RPMI7951 (cell line): ENCODE data around the gene DNAJC11. TPM values are rescaled to one million over a fixed set of nuclear protein-coding genes. Genes with fewer than 3 reads are reported as not detected.
"Not testable (repeated sequence)": the region's sequence is repeated elsewhere in the genome, so short reads cannot be mapped to it uniquely, and the experiment has no call there.

Source experiments
- DNase-seq: peaks from one replicate; pipeline ENCODE4 v3.0.0-alpha.2; 2012; ENCODE audit warnings: low read depth
- total RNA-seq: library from RNA; depleted of rRNA; stranded (reverse); fragments of >200 nt; shearing (Covaris generic); gene quantifications from 2 replicates; pipeline ENCODE4 v1.2.3, GENCODE V29; 2014

The DNAJC11 gene
- total RNA-seq, 1 experiment from 2014 or later: 24.6 TPM

- DNase-seq: not testable (repeated sequence)
These were observed 1.7 kb downstream of the DNAJC11 start for GRCh38 chr1:6699915-6700314.

- no peak for DNase-seq
These were observed 5.7 kb downstream of the DNAJC11 start for GRCh38 chr1:6695868-6696267.

GRCh38 chr1:6694121-6694713, 7.4 kb downstream of the DNAJC11 start:
- no peak for DNase-seq

GRCh38 chr1:6692956-6693355, 8.7 kb downstream of the DNAJC11 start:
- DNase-seq: no peak

- DNase-seq: no peak
These were observed 10.1 kb downstream of the DNAJC11 start for GRCh38 chr1:6691507-6691906.

GRCh38 chr1:6690186-6690585, 11.4 kb downstream of the DNAJC11 start:
- no peak for DNase-seq

- DNase-seq: peak; percentile 7
These were observed 12.9 kb downstream of the DNAJC11 start for GRCh38 chr1:6688757-6689156.

GRCh38 chr1:6688001-6688400, 13.6 kb downstream of the DNAJC11 start:
- no peak for DNase-seq

GRCh38 chr1:6686294-6686693, 15.3 kb downstream of the DNAJC11 start:
- DNase-seq: no peak

GRCh38 chr1:6685381-6685780, 16.2 kb downstream of the DNAJC11 start:
- no peak for DNase-seq

GRCh38 chr1:6683434-6683833, 18.2 kb downstream of the DNAJC11 start:
- DNase-seq: no peak

GRCh38 chr1:6675941-6676340, 25.7 kb downstream of the DNAJC11 start:
- no peak for DNase-seq

- DNase-seq: no peak
These were observed 26.8 kb downstream of the DNAJC11 start for GRCh38 chr1:6674771-6675170.

- no peak for DNase-seq
These were observed 27.7 kb downstream of the DNAJC11 start for GRCh38 chr1:6673816-6674398.

- no peak for DNase-seq
These were observed 29.1 kb downstream of the DNAJC11 start for GRCh38 chr1:6672558-6672957.

- no peak for DNase-seq
These were observed 33.1 kb downstream of the DNAJC11 start for GRCh38 chr1:6668503-6668902.

- DNase-seq: no peak
These were observed 34.5 kb downstream of the DNAJC11 start for GRCh38 chr1:6667139-6667538.

- no peak for DNase-seq
These were observed 34.9 kb downstream of the DNAJC11 start for GRCh38 chr1:6666696-6667095.

- not testable (repeated sequence) for DNase-seq
These were observed 39.1 kb downstream of the DNAJC11 start for GRCh38 chr1:6662468-6662867.

GRCh38 chr1:6660415-6661049, 41.1 kb downstream of the DNAJC11 start:
- DNase-seq: no peak

GRCh38 chr1:6658359-6659060, 43.1 kb downstream of the DNAJC11 start:
- DNase-seq: no peak

- no peak for DNase-seq
These were observed 44.5 kb downstream of the DNAJC11 start for GRCh38 chr1:6657138-6657537.
